ENCODE data around the gene CCDC194.

Gene CCDC194, protein sequence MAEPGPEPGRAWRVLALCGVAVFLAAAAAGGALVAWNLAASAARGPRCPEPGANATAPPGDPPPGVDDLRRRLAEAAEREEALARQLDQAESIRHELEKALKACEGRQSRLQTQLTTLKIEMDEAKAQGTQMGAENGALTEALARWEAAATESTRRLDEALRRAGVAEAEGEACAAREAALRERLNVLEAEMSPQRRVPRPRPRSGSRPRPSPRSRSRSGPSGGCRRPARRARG

GRCh38 chr19:17393914-17394313, at the start of gene CCDC194:
TSS of gene CCDC194 (minus strand) at chr19:17394196. CDS start at chr19:17394158, 38 bp downstream.
- H3K27ac ChIP-seq (ENCODE audit: low read length): no peak within 1 kb of the TSS
- no peaks in the 10 kb centered on the region; the same call in 1 of the 2 replicates for H3K4me1 ChIP-seq (ENCODE audit: control insufficient read depth, insufficient read depth, low read length)
- no peaks in the 10 kb centered on the region for H3K9me3 ChIP-seq (ENCODE audit: control insufficient read depth, insufficient read depth, low read length)
- no peaks in the 10 kb centered on the region for H3K36me3 ChIP-seq (ENCODE audit: control insufficient read depth, insufficient read depth, low read length)
- H3K4me3 ChIP-seq (ENCODE audit: low read length): no peak within 1 kb of the TSS
- no CpG with 5 or more reads among the region's 41 CpGs for WGBS (ENCODE audit: insufficient coverage, insufficient read length)
- H3K27me3 ChIP-seq (ENCODE audit: control insufficient read depth, insufficient read depth, low read length): no peaks in the 10 kb centered on the region
- no peak for DNase-seq (ENCODE audit: low read depth, low spot score)

DNA sequence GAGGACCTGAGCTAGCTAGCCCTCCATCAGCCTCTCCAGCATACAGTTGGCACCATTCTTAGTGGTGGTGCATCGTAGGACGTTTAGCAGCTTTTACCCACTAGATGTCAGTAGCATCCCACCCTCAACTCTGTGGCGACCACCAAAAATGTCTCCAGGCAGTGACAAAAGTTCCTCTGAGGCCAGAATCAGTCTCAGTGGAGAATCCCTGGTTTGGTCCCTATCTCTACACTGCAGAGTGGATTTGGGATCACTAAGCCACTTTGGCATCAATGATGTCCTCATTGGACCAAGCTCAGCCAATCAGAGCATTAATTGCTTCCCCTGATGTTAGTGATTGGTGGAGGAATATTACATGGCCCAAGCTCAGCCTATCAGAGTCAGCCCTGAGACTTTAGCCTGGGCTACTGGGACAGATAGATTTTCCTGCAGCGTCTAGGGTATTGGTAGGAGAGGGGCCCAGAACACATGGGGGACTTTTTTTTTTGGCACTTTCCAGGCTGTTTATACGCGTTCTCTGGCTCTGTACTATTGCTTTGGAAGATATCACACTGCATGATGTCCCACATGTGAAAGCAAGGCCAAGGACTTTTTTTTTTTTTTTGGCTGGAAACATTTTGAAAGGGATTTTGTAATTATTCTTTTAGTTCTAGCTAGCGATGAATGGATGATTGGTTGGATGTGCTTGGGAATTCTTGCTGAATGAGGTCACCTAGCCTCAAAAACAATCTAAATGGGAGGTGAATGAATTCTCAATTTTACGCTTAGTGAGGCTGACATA, 47.4 kb upstream of the CCDC194 start:
- Histone ChIP-seq H3K27ac (ENCODE audit: low read length) (no peak overlapping the region), H3K4me3 (ENCODE audit: low read length) (no peak overlapping the region), H3K36me3 (ENCODE audit: control insufficient read depth, insufficient read depth, low read length) (no peaks in the 10 kb centered on the region), H3K4me1 (ENCODE audit: control insufficient read depth, insufficient read depth, low read length) (no peaks in the 10 kb centered on the region), H3K9me3 (ENCODE audit: control insufficient read depth, insufficient read depth, low read length) (no peaks in the 10 kb centered on the region), H3K27me3 (ENCODE audit: control insufficient read depth, insufficient read depth, low read length) (no peaks in the 10 kb centered on the region)
- DNase-seq (ENCODE audit: low read depth, low spot score): no peak
- WGBS (ENCODE audit: insufficient coverage, insufficient read length): no CpG with 5 or more reads among the region's 8 CpGs

- Histone ChIP-seq H3K27ac (ENCODE audit: low read length) (no peak overlapping the region), H3K4me1 (ENCODE audit: control insufficient read depth, insufficient read depth, low read length) (no peaks in the 10 kb centered on the region), H3K9me3 (ENCODE audit: control insufficient read depth, insufficient read depth, low read length) (no peaks in the 10 kb centered on the region), H3K36me3 (ENCODE audit: control insufficient read depth, insufficient read depth, low read length) (no peaks in the 10 kb centered on the region), H3K4me3 (ENCODE audit: low read length) (no peak overlapping the region), H3K27me3 (ENCODE audit: control insufficient read depth, insufficient read depth, low read length) (no peaks in the 10 kb centered on the region)
- no peak for DNase-seq (ENCODE audit: low read depth, low spot score)
- no CpG with 5 or more reads among the region's 7 CpGs for WGBS (ENCODE audit: insufficient coverage, insufficient read length)
Observed at GRCh38 chr19:17436874-17437267, 42.9 kb upstream of the CCDC194 start.

GRCh38 chr19:17436094-17436873, 42.3 kb upstream of the CCDC194 start:
- H3K4me3 ChIP-seq (ENCODE audit: low read length): no peak overlapping the region
- H3K36me3 ChIP-seq (ENCODE audit: control insufficient read depth, insufficient read depth, low read length): no peaks in the 10 kb centered on the region
- no peak overlapping the region for H3K27ac ChIP-seq (ENCODE audit: low read length)
- no peaks in the 10 kb centered on the region for H3K27me3 ChIP-seq (ENCODE audit: control insufficient read depth, insufficient read depth, low read length)
- no peak for DNase-seq (ENCODE audit: low read depth, low spot score)
- no CpG with 5 or more reads among the region's 25 CpGs for WGBS (ENCODE audit: insufficient coverage, insufficient read length)
- no peaks in the 10 kb centered on the region for H3K9me3 ChIP-seq (ENCODE audit: control insufficient read depth, insufficient read depth, low read length)
- no peaks in the 10 kb centered on the region for H3K4me1 ChIP-seq (ENCODE audit: control insufficient read depth, insufficient read depth, low read length)

- Histone ChIP-seq H3K36me3 (ENCODE audit: control insufficient read depth, insufficient read depth, low read length) (no peaks in the 10 kb centered on the region), H3K4me1 (ENCODE audit: control insufficient read depth, insufficient read depth, low read length) (no peaks in the 10 kb centered on the region), H3K27me3 (ENCODE audit: control insufficient read depth, insufficient read depth, low read length) (no peaks in the 10 kb centered on the region), H3K27ac (ENCODE audit: low read length) (no peak overlapping the region), H3K9me3 (ENCODE audit: control insufficient read depth, insufficient read depth, low read length) (no peaks in the 10 kb centered on the region), H3K4me3 (ENCODE audit: low read length) (no peak overlapping the region)
- DNase-seq (ENCODE audit: low read depth, low spot score): no peak
- whole genome bisulfite sequencing (ENCODE audit: insufficient coverage, insufficient read length): no CpG with 5 or more reads among the region's 7 CpGs
Observed at GRCh38 chr19:17435218-17435617, 41.2 kb upstream of the CCDC194 start.

DNA sequence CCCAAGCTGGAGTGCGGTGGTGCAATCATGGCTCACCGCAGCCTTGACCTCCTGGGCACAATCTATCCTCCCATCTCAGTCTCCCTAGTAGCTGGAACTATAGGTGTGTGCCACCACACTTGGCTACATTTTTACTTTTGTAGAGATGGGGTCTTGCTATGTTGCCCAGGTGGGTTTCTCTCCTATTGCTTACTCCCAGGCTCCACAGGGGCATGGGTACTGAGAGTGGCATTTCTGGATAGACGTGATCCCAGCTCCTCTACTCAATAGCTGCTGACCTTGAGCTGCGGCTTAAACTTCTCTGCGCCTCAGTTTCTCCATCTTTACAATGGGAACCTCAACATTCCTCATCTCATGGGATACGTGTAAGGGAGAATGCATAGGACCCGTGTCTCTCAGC, 37.4 kb upstream of the CCDC194 start:
- Histone ChIP-seq H3K4me1 (ENCODE audit: control insufficient read depth, insufficient read depth, low read length) (no peaks in the 10 kb centered on the region), H3K4me3 (ENCODE audit: low read length) (no peak overlapping the region), H3K36me3 (ENCODE audit: control insufficient read depth, insufficient read depth, low read length) (no peaks in the 10 kb centered on the region), H3K27me3 (ENCODE audit: control insufficient read depth, insufficient read depth, low read length) (no peaks in the 10 kb centered on the region), H3K27ac (ENCODE audit: low read length) (no peak overlapping the region), H3K9me3 (ENCODE audit: control insufficient read depth, insufficient read depth, low read length) (no peaks in the 10 kb centered on the region)
- DNase-seq (ENCODE audit: low read depth, low spot score): no peak
- WGBS (ENCODE audit: insufficient coverage, insufficient read length): no CpG with 5 or more reads among the region's 7 CpGs

DNA sequence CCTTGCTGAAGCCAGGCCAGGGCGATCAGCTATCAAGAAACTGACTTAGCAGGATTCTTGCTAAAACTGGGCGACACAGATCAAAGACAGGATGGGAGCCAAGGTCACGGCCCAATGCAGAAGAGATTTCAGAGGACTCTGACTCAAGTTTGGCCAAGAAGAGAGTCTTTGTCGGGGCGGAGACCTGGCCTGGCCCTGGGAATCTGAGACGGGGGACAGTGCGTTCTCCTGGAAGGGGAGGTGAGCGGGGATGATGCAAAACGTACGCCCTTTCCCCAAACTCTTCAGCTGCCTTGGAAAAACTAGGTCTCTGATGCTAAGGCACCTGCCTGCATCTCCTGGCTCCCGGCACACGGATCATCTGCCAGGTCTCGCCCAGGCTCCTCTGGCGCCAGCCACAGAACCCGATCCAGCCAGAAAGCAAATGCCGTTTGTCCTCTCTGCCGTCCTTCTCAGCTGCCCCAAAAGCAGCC, 35.7 kb upstream of the CCDC194 start:
- H3K27ac ChIP-seq (ENCODE audit: low read length): no peak overlapping the region
- no CpG with 5 or more reads among the region's 17 CpGs for WGBS (ENCODE audit: insufficient coverage, insufficient read length)
- no peaks in the 10 kb centered on the region for H3K4me1 ChIP-seq (ENCODE audit: control insufficient read depth, insufficient read depth, low read length)
- no peaks in the 10 kb centered on the region for H3K36me3 ChIP-seq (ENCODE audit: control insufficient read depth, insufficient read depth, low read length)
- no peaks in the 10 kb centered on the region for H3K27me3 ChIP-seq (ENCODE audit: control insufficient read depth, insufficient read depth, low read length)
- no peak overlapping the region for H3K4me3 ChIP-seq (ENCODE audit: low read length)
- no peaks in the 10 kb centered on the region for H3K9me3 ChIP-seq (ENCODE audit: control insufficient read depth, insufficient read depth, low read length)
- DNase-seq (ENCODE audit: low read depth, low spot score): no peak

GRCh38 chr19:17424743-17425365, 30.9 kb upstream of the CCDC194 start:
- Histone ChIP-seq H3K4me3 (ENCODE audit: low read length) (peak overlapping the region; percentile 18; the same call in 1 of the 2 replicates), H3K9me3 (ENCODE audit: control insufficient read depth, insufficient read depth, low read length) (no peaks in the 10 kb centered on the region), H3K4me1 (ENCODE audit: control insufficient read depth, insufficient read depth, low read length) (0 out of 2 replicates have a peak, but pooled peaks cover 2% of the 10 kb centered on the region), H3K36me3 (ENCODE audit: control insufficient read depth, insufficient read depth, low read length) (no peaks in the 10 kb centered on the region), H3K27ac (ENCODE audit: low read length) (no peak overlapping the region), H3K27me3 (ENCODE audit: control insufficient read depth, insufficient read depth, low read length) (no peaks in the 10 kb centered on the region)
- DNase-seq (ENCODE audit: low read depth, low spot score): no peak
- WGBS (ENCODE audit: insufficient coverage, insufficient read length): no CpG with 5 or more reads among the region's 27 CpGs

DNA sequence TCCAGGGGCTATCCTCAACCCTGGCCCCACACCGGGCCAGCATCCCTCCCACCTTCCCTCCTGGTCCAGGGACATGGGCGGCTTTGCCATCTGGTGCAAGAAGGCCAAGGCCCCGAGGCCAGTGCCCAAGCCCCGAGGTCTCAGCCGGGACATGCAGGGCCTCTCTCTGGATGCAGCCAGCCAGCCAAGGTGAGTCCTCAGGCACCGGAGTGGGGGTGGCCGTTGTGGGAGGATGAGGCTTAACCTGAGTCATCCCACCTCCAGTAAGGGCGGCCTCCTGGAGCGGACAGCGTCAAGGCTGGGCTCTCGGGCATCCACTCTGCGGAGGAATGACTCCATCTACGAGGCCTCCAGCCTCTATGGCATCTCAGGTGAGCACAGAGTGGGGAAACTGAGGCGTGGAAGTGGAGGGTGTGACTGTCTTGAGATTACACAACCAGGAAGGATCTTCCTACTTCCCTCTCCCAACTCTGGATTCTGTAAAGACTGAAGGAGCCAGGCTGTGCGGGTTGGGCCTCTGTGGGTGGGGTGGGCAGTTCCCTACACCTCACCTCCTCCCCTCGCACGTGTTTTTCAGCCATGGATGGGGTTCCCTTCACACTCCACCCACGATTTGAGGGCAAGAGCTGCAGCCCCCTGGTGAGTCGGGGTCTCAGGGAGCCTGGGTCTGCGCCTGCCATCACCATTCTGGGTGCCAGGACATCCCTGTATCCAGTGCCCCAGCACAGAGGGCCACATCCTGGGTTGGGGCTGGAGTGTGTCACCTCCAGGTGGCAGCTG, 29.6 kb upstream of the CCDC194 start:
- 0 out of 2 replicates have a peak, but pooled peaks cover 2% of the 10 kb centered on the region for H3K4me1 ChIP-seq (ENCODE audit: control insufficient read depth, insufficient read depth, low read length)
- H3K36me3 ChIP-seq (ENCODE audit: control insufficient read depth, insufficient read depth, low read length): no peaks in the 10 kb centered on the region
- no CpG with 5 or more reads among the region's 20 CpGs for WGBS (ENCODE audit: insufficient coverage, insufficient read length)
- DNase-seq (ENCODE audit: low read depth, low spot score): no peak
- no peaks in the 10 kb centered on the region for H3K27me3 ChIP-seq (ENCODE audit: control insufficient read depth, insufficient read depth, low read length)
- H3K9me3 ChIP-seq (ENCODE audit: control insufficient read depth, insufficient read depth, low read length): no peaks in the 10 kb centered on the region
- no peak overlapping the region for H3K4me3 ChIP-seq (ENCODE audit: low read length)
- H3K27ac ChIP-seq (ENCODE audit: low read length): no peak overlapping the region
